T-helper 1 cell treated with Interleukin-12 subunit alpha and Interleukin-12 subunit beta and Interleukin-4 antibody, amounts not matched to agents 30 μg/mL and 1 μg/mL, for 36 hours (primary cell): ENCODE data around the gene SYTL5.

ENCODE experiments used
- H3K27ac Mint-ChIP-seq: one replicate; pipeline ENCODE4 v1.8.0; 2021; ENCODE audit warnings: mild to moderate bottlenecking, mixed read lengths
- H3K27me3 Mint-ChIP-seq: one replicate; pipeline ENCODE4 v1.8.0; 2021; ENCODE audit warnings: low read depth, mixed read lengths
- H3K36me3 Mint-ChIP-seq: one replicate; pipeline ENCODE4 v1.8.0; 2021; ENCODE audit warnings: low read depth, mixed read lengths
- H3K4me1 Mint-ChIP-seq: one replicate; pipeline ENCODE4 v1.8.0; 2021; ENCODE audit warnings: low read depth, mixed read lengths
- H3K4me3 Mint-ChIP-seq: one replicate; pipeline ENCODE4 v1.8.0; 2021; ENCODE audit warnings: mild to moderate bottlenecking, moderate library complexity, mixed read lengths
- H3K9me3 Mint-ChIP-seq: one replicate; pipeline ENCODE4 v1.8.0; 2021; ENCODE audit warnings: mixed read lengths

The SYTL5 gene

GRCh38 chrX:37998586-37999262 lies 7.6 kb upstream of the SYTL5 start:
- H3K27ac Mint-ChIP-seq = no peak overlapping the region
- no peak overlapping the region for H3K4me3 Mint-ChIP-seq
- H3K27me3 Mint-ChIP-seq = no peaks in the 10 kb centered on the region
- H3K36me3 Mint-ChIP-seq = no peaks in the 10 kb centered on the region
- no peaks in the 10 kb centered on the region for H3K9me3 Mint-ChIP-seq
- H3K4me1 Mint-ChIP-seq = no peaks in the 10 kb centered on the region

GRCh38 chrX:38000706-38001105 lies 5.6 kb upstream of the SYTL5 start:
- no peaks in the 10 kb centered on the region for H3K9me3 Mint-ChIP-seq
- no peaks in the 10 kb centered on the region for H3K27me3 Mint-ChIP-seq
- H3K36me3 Mint-ChIP-seq = no peaks in the 10 kb centered on the region
- no peak overlapping the region for H3K27ac Mint-ChIP-seq
- H3K4me1 Mint-ChIP-seq = no peaks in the 10 kb centered on the region
- no peak overlapping the region for H3K4me3 Mint-ChIP-seq

GRCh38 chrX:38004046-38004445 lies 2.3 kb upstream of the SYTL5 start:
- H3K27me3 Mint-ChIP-seq = peaks cover 7% of the 10 kb centered on the region
- H3K36me3 Mint-ChIP-seq = no peaks in the 10 kb centered on the region
- H3K9me3 Mint-ChIP-seq = no peaks in the 10 kb centered on the region
- no peaks in the 10 kb centered on the region for H3K4me1 Mint-ChIP-seq
- no peak overlapping the region for H3K4me3 Mint-ChIP-seq
- H3K27ac Mint-ChIP-seq = no peak overlapping the region

- Mint-ChIP-seq H3K27me3 (peaks cover 8% of the 10 kb centered on the region), H3K36me3 (no peaks in the 10 kb centered on the region), H3K4me3 (no peak overlapping the region), H3K27ac (no peak overlapping the region), H3K4me1 (no peaks in the 10 kb centered on the region), H3K9me3 (no peaks in the 10 kb centered on the region)
Measured at GRCh38 chrX:38006778-38007177, 425 bp downstream of the SYTL5 start.

- Mint-ChIP-seq H3K36me3 (no peaks in the 10 kb centered on the region), H3K27me3 (peaks cover 8% of the 10 kb centered on the region), H3K4me1 (no peaks in the 10 kb centered on the region), H3K27ac (no peak overlapping the region), H3K4me3 (no peak overlapping the region), H3K9me3 (no peaks in the 10 kb centered on the region)
Measured at GRCh38 chrX:38008658-38009057, 2.3 kb downstream of the SYTL5 start.

GRCh38 chrX:38009641-38010040 lies 3.3 kb downstream of the SYTL5 start:
- no peak overlapping the region for H3K27ac Mint-ChIP-seq
- H3K9me3 Mint-ChIP-seq = no peaks in the 10 kb centered on the region
- no peaks in the 10 kb centered on the region for H3K4me1 Mint-ChIP-seq
- H3K27me3 Mint-ChIP-seq = peaks cover 8% of the 10 kb centered on the region
- no peaks in the 10 kb centered on the region for H3K36me3 Mint-ChIP-seq
- no peak overlapping the region for H3K4me3 Mint-ChIP-seq

GRCh38 chrX:38018766-38019425 lies 12.5 kb downstream of the SYTL5 start:
- H3K4me3 Mint-ChIP-seq = no peak overlapping the region
- no peak overlapping the region for H3K27ac Mint-ChIP-seq
- no peaks in the 10 kb centered on the region for H3K36me3 Mint-ChIP-seq
- H3K27me3 Mint-ChIP-seq = no peaks in the 10 kb centered on the region
- H3K4me1 Mint-ChIP-seq = no peaks in the 10 kb centered on the region
- no peaks in the 10 kb centered on the region for H3K9me3 Mint-ChIP-seq

GRCh38 chrX:38028300-38028699 lies 21.9 kb downstream of the SYTL5 start:
- Mint-ChIP-seq H3K4me1 (no peaks in the 10 kb centered on the region), H3K4me3 (no peak overlapping the region), H3K9me3 (no peaks in the 10 kb centered on the region), H3K36me3 (no peaks in the 10 kb centered on the region), H3K27me3 (no peaks in the 10 kb centered on the region), H3K27ac (no peak overlapping the region)

- Mint-ChIP-seq H3K36me3 (no peaks in the 10 kb centered on the region), H3K27ac (no peak overlapping the region), H3K9me3 (no peaks in the 10 kb centered on the region), H3K4me1 (no peaks in the 10 kb centered on the region), H3K27me3 (no peaks in the 10 kb centered on the region), H3K4me3 (no peak overlapping the region)
Measured at GRCh38 chrX:38036466-38036865, 30.1 kb downstream of the SYTL5 start.

- no peaks in the 10 kb centered on the region for H3K9me3 Mint-ChIP-seq
- H3K27ac Mint-ChIP-seq = no peak overlapping the region
Measured at GRCh38 chrX:38038501-38038900, 32.1 kb downstream of the SYTL5 start.

GRCh38 chrX:38041237-38041636 lies 34.9 kb downstream of the SYTL5 start:
- Mint-ChIP-seq H3K36me3 (no peaks in the 10 kb centered on the region), H3K4me3 (no peak overlapping the region), H3K27me3 (no peaks in the 10 kb centered on the region), H3K4me1 (no peaks in the 10 kb centered on the region), H3K27ac (no peak overlapping the region), H3K9me3 (no peaks in the 10 kb centered on the region)

More at GRCh38 chrX:38038501-38038900, 32.1 kb downstream of the SYTL5 start:
- no peak overlapping the region for H3K4me3 Mint-ChIP-seq
- no peaks in the 10 kb centered on the region for H3K27me3 Mint-ChIP-seq
- H3K4me1 Mint-ChIP-seq = no peaks in the 10 kb centered on the region
- no peaks in the 10 kb centered on the region for H3K36me3 Mint-ChIP-seq

- Mint-ChIP-seq H3K9me3 (no peaks in the 10 kb centered on the region), H3K27me3 (no peaks in the 10 kb centered on the region), H3K4me3 (no peak overlapping the region), H3K36me3 (no peaks in the 10 kb centered on the region), H3K4me1 (no peaks in the 10 kb centered on the region), H3K27ac (no peak overlapping the region)
Measured at GRCh38 chrX:38044701-38045100, 38.3 kb downstream of the SYTL5 start.

- H3K27ac Mint-ChIP-seq = no peak overlapping the region
- H3K4me3 Mint-ChIP-seq = no peak overlapping the region
- H3K4me1 Mint-ChIP-seq = no peaks in the 10 kb centered on the region
- no peaks in the 10 kb centered on the region for H3K27me3 Mint-ChIP-seq
- no peaks in the 10 kb centered on the region for H3K36me3 Mint-ChIP-seq
- no peaks in the 10 kb centered on the region for H3K9me3 Mint-ChIP-seq
Measured at GRCh38 chrX:38045538-38046096, 39.3 kb downstream of the SYTL5 start.

- Mint-ChIP-seq H3K27me3 (no peaks in the 10 kb centered on the region), H3K4me3 (no peak overlapping the region), H3K4me1 (no peaks in the 10 kb centered on the region), H3K9me3 (no peaks in the 10 kb centered on the region), H3K36me3 (no peaks in the 10 kb centered on the region), H3K27ac (no peak overlapping the region)
Measured at GRCh38 chrX:38048886-38049285, 42.5 kb downstream of the SYTL5 start.

GRCh38 chrX:38050806-38051205 lies 44.5 kb downstream of the SYTL5 start:
- H3K9me3 Mint-ChIP-seq = no peaks in the 10 kb centered on the region
- H3K4me3 Mint-ChIP-seq = no peak overlapping the region
- no peaks in the 10 kb centered on the region for H3K4me1 Mint-ChIP-seq
- H3K27ac Mint-ChIP-seq = no peak overlapping the region
- H3K27me3 Mint-ChIP-seq = no peaks in the 10 kb centered on the region
- H3K36me3 Mint-ChIP-seq = no peaks in the 10 kb centered on the region
